ENCODE data around the gene ZNF594.
A peak's percentile ranks its signal among the peaks of the same experiment; 100 is the strongest.
"Not testable (repeated sequence)": the region's sequence is repeated elsewhere in the genome, so short reads cannot be mapped to it uniquely, and the experiment has no call there.

The ZNF594 gene

GRCh38 chr17:5191541-5192417 is at the start of gene ZNF594:
Gene ZNF594, minus strand, starts transcription at chr17:5191868. Its CDS starts 7,612 bp downstream, at chr17:5184256.
- Histone ChIP-seq H3K4me3 (ENCODE audit: low read depth, low read length, poor library complexity, severe bottlenecking) (peak within 1 kb of the TSS; percentile 93), H3F3A (ENCODE audit: insufficient read depth, low read length) (no peaks in the 10 kb centered on the region), H3K4me2 (ENCODE audit: low read length) (peak within 1 kb of the TSS; percentile 97), H3K36me3 (ENCODE audit: insufficient read depth, low read length) (peaks cover 37% of the 10 kb centered on the region), H2AFZ (ENCODE audit: low read length) (no peak within 1 kb of the TSS), H3K9me2 (ENCODE audit: low read depth, low read length) (no peaks in the 10 kb centered on the region), H3K9ac (ENCODE audit: low read length) (peak within 1 kb of the TSS; percentile 88), H3K27me3 (ENCODE audit: insufficient read depth, low read length) (no peaks in the 10 kb centered on the region), H3K9me3 (ENCODE audit: low read length) (peaks cover 20% of the 10 kb centered on the region), H3K79me2 (ENCODE audit: insufficient read depth, low read length) (peaks cover 6% of the 10 kb centered on the region; the same call in 1 of the 2 replicates), H4K20me1 (ENCODE audit: insufficient read depth, low read length) (no peaks in the 10 kb centered on the region), H3K4me1 (ENCODE audit: insufficient read depth, low read length, severe bottlenecking) (peaks cover 19% of the 10 kb centered on the region), H3K27ac (ENCODE audit: low read depth, low read length, poor library complexity, severe bottlenecking) (peak within 1 kb of the TSS; percentile 11)
- no peak for TF ChIP-seq EZH2 (IDR thresholded peaks at IDR 0.05; ENCODE audit: borderline replicate concordance, low read length)
- peak; percentile 78 for TF ChIP-seq CTCF (IDR thresholded peaks at IDR 0.05; ENCODE audit: low read length)

- H3K9me2 ChIP-seq (ENCODE audit: low read depth, low read length); H3K79me2 ChIP-seq (ENCODE audit: insufficient read depth, low read length); H3K9ac ChIP-seq (ENCODE audit: low read length); H4K20me1 ChIP-seq (ENCODE audit: insufficient read depth, low read length); H3K27me3 ChIP-seq (ENCODE audit: insufficient read depth, low read length); H3F3A ChIP-seq (ENCODE audit: insufficient read depth, low read length); H3K4me3 ChIP-seq (ENCODE audit: low read depth, low read length, poor library complexity, severe bottlenecking); H3K9me3 ChIP-seq (ENCODE audit: low read length); H3K36me3 ChIP-seq (ENCODE audit: insufficient read depth, low read length); H3K4me2 ChIP-seq (ENCODE audit: low read length); H2AFZ ChIP-seq (ENCODE audit: low read length); H3K27ac ChIP-seq (ENCODE audit: low read depth, low read length, poor library complexity, severe bottlenecking): not testable (repeated sequence)
- H3K4me1 ChIP-seq (ENCODE audit: insufficient read depth, low read length, severe bottlenecking) = peaks cover 48% of the 10 kb centered on the region
Measured at GRCh38 chr17:5239769-5240168, 48.1 kb upstream of the ZNF594 start.

GRCh38 chr17:5238333-5238732 is 46.7 kb upstream of the ZNF594 start:
- H3K36me3 ChIP-seq (ENCODE audit: insufficient read depth, low read length) = no peaks in the 10 kb centered on the region
- no peaks in the 10 kb centered on the region for H3F3A ChIP-seq (ENCODE audit: insufficient read depth, low read length)
- peaks cover 61% of the 10 kb centered on the region for H3K4me1 ChIP-seq (ENCODE audit: insufficient read depth, low read length, severe bottlenecking)
- H2AFZ ChIP-seq (ENCODE audit: low read length) = no peak overlapping the region
- TF ChIP-seq EZH2 (IDR thresholded peaks at IDR 0.05; ENCODE audit: borderline replicate concordance, low read length) (no peak), CTCF (IDR thresholded peaks at IDR 0.05; ENCODE audit: low read length) (no peak)
- H3K9me2 ChIP-seq (ENCODE audit: low read depth, low read length) = no peaks in the 10 kb centered on the region
- H3K9ac ChIP-seq (ENCODE audit: low read length) = no peak overlapping the region
- H3K27ac ChIP-seq (ENCODE audit: low read depth, low read length, poor library complexity, severe bottlenecking) = peak overlapping the region; percentile 22
- no peak overlapping the region for H3K4me3 ChIP-seq (ENCODE audit: low read depth, low read length, poor library complexity, severe bottlenecking)
- H3K79me2 ChIP-seq (ENCODE audit: insufficient read depth, low read length) = no peaks in the 10 kb centered on the region
- no peaks in the 10 kb centered on the region for H4K20me1 ChIP-seq (ENCODE audit: insufficient read depth, low read length)
- no peaks in the 10 kb centered on the region for H3K27me3 ChIP-seq (ENCODE audit: insufficient read depth, low read length)
- no peak overlapping the region for H3K4me2 ChIP-seq (ENCODE audit: low read length)
- no peaks in the 10 kb centered on the region for H3K9me3 ChIP-seq (ENCODE audit: low read length)
